DOHH2 (cell line): Measurements from ENCODE around the gene SHISAL1.

Experiments used
- H3F3A ChIP-seq: fragments of 200-600 bp; sonication (generic), shearing (Covaris generic); 2 replicates; pipeline ENCODE4 v1.6.0; 2016; ENCODE audit warnings: antibody characterized with exemption, mild to moderate bottlenecking; ENCODE audit not compliant: control insufficient read depth, insufficient read depth
- H3K27ac ChIP-seq: fragments of 200-600 bp; sonication (generic); 2 replicates; pipeline ENCODE4 v1.5.1; 2014; ENCODE audit warnings: low read depth, mild to moderate bottlenecking, low read length, moderate library complexity
- H3K27me3 ChIP-seq: fragments of 200-600 bp; sonication (generic); 2 replicates; pipeline ENCODE4 v1.6.1; 2014; ENCODE audit warnings: mild to moderate bottlenecking, low read length, mixed read lengths; ENCODE audit not compliant: control insufficient read depth
- H3K36me3 ChIP-seq: fragments of 200-600 bp; sonication (generic); 2 replicates; pipeline ENCODE4 v1.6.1; 2014; ENCODE audit warnings: mild to moderate bottlenecking, low read length, moderate library complexity, mixed read lengths; ENCODE audit not compliant: control insufficient read depth
- H3K4me1 ChIP-seq: fragments of 200-600 bp; sonication (generic); 2 replicates; pipeline ENCODE4 v1.6.1; 2014; ENCODE audit warnings: mild to moderate bottlenecking, low read length, mixed read lengths; ENCODE audit not compliant: control insufficient read depth
- H3K4me2 ChIP-seq: fragments of 200-600 bp; sonication (generic); 2 replicates; pipeline ENCODE4 v1.6.0; 2014; ENCODE audit warnings: mild to moderate bottlenecking, low read length, moderate library complexity
- H3K4me3 ChIP-seq: fragments of 200-600 bp; sonication (generic); 2 replicates; pipeline ENCODE4 v1.5.1; 2014; ENCODE audit warnings: mild to moderate bottlenecking, low read length, mixed read lengths
- H3K79me2 ChIP-seq: fragments of 200-600 bp; sonication (generic); 2 replicates; pipeline ENCODE4 v1.6.1; 2014; ENCODE audit warnings: mild to moderate bottlenecking, low read length, mixed read lengths; ENCODE audit not compliant: control insufficient read depth
- H3K9me2 ChIP-seq: fragments of 200-600 bp; sonication (generic); replicated peaks from 2 replicates; pipeline ENCODE4 v1.6.1; 2014; ENCODE audit warnings: mild to moderate bottlenecking, low read length, mixed read lengths; ENCODE audit not compliant: control insufficient read depth
- H3K9me3 ChIP-seq: fragments of 200-600 bp; sonication (generic); 2 replicates; pipeline ENCODE4 v1.6.1; 2014; ENCODE audit warnings: antibody characterized with exemption, low read length, mixed read lengths; ENCODE audit not compliant: control insufficient read depth, insufficient read depth
- H4K20me1 ChIP-seq: fragments of 200-600 bp; sonication (generic); 2 replicates; pipeline ENCODE4 v1.6.0; 2014; ENCODE audit warnings: low read depth, mild to moderate bottlenecking, antibody characterized with exemption, low read length, moderate library complexity; ENCODE audit not compliant: control insufficient read depth, insufficient read depth
- CTCF ChIP-seq: fragments of 200-600 bp; sonication (generic); IDR thresholded peaks from one replicate; pipeline ENCODE4 v1.5.1; 2014; ENCODE audit warnings: antibody characterized with exemption, mild to moderate bottlenecking, low read depth, low read length; ENCODE audit not compliant: poor library complexity, severe bottlenecking
- EZH2phosphoT487 ChIP-seq: fragments of 200-600 bp; sonication (generic); IDR thresholded peaks from 2 replicates; pipeline ENCODE4 v1.6.1; 2017; ENCODE audit warnings: borderline replicate concordance, mild to moderate bottlenecking, antibody characterized with exemption, low read length, moderate library complexity, mixed read lengths

Gene SHISAL1

GRCh38 chr22:44313385-44314006 lies 745 bp upstream of the SHISAL1 start:
- Histone ChIP-seq H3K4me1 (no peaks in the 10 kb centered on the region), H4K20me1 (no peaks in the 10 kb centered on the region), H3K36me3 (no peaks in the 10 kb centered on the region), H3K27me3 (no peaks in the 10 kb centered on the region), H3K9me2 (no peaks in the 10 kb centered on the region), H3K4me3 (no peak overlapping the region), H3F3A (no peaks in the 10 kb centered on the region), H3K9me3 (no peaks in the 10 kb centered on the region), H3K79me2 (no peaks in the 10 kb centered on the region), H3K4me2 (no peak overlapping the region), H3K27ac (no peak overlapping the region)
- no peak for TF ChIP-seq EZH2phosphoT487
- no peak for TF ChIP-seq CTCF

GRCh38 chr22:44311855-44312170 lies 938 bp downstream of the SHISAL1 start:
- Histone ChIP-seq H3K4me1 (no peaks in the 10 kb centered on the region), H3K36me3 (no peaks in the 10 kb centered on the region), H3K9me2 (no peaks in the 10 kb centered on the region), H3K27ac (no peak overlapping the region), H3K9me3 (no peaks in the 10 kb centered on the region), H3F3A (no peaks in the 10 kb centered on the region), H3K27me3 (no peaks in the 10 kb centered on the region), H3K4me3 (no peak overlapping the region), H3K4me2 (no peak overlapping the region), H3K79me2 (no peaks in the 10 kb centered on the region), H4K20me1 (no peaks in the 10 kb centered on the region)
- no peak for TF ChIP-seq CTCF
- TF ChIP-seq EZH2phosphoT487 = no peak

- Histone ChIP-seq H3K36me3 (no peaks in the 10 kb centered on the region), H4K20me1 (no peaks in the 10 kb centered on the region), H3K27me3 (no peaks in the 10 kb centered on the region), H3K4me2 (no peak overlapping the region), H3K9me3 (no peaks in the 10 kb centered on the region), H3K4me1 (no peaks in the 10 kb centered on the region), H3F3A (no peaks in the 10 kb centered on the region), H3K4me3 (no peak overlapping the region), H3K27ac (no peak overlapping the region), H3K79me2 (no peaks in the 10 kb centered on the region), H3K9me2 (no peaks in the 10 kb centered on the region)
- peak; percentile 17 for TF ChIP-seq CTCF
- no peak for TF ChIP-seq EZH2phosphoT487
Measured at GRCh38 chr22:44311104-44311854, 1.5 kb downstream of the SHISAL1 start.
